Right lobe of liver (tissue), 6 donors: ENCODE measurements around the gene CARD8. TPM values are rescaled to one million over a fixed set of nuclear protein-coding genes. Genes with fewer than 3 reads are reported as not detected.

Experiments
- ATAC-seq, 4 donors: fragments of 200-7000 bp; cut with Tn5 transposase; one replicate each; pipeline ENCODE4 v1.9.1; 2020; ENCODE audit warnings: mild to moderate bottlenecking in 4 of 4, moderate library complexity in 4 of 4
- DNase-seq, 3 donors: peaks; one replicate each; pipeline ENCODE4 v3.0.0-alpha.2; 2020
- H3K27ac ChIP-seq, 3 donors: fragments of 200-600 bp; one replicate each; pipeline ENCODE4 v1.8.0; 2022
- H3K27me3 ChIP-seq, 2 donors: fragments of 200-600 bp; one replicate each; pipeline ENCODE4 v1.8.0; 2022
- H3K36me3 ChIP-seq, 4 donors: fragments of 200-600 bp; sonication (generic) in 1 of 4; one replicate each; pipeline versions ENCODE4 v1.5.1 to v1.8.0; 2017 to 2022; ENCODE audit warnings: control low read depth in 1 of 4
- H3K4me1 ChIP-seq, 4 donors: fragments of 200-600 bp; sonication (generic) in 1 of 4; one replicate each; pipeline versions ENCODE4 v1.5.1 to v1.8.0; 2017 to 2022; ENCODE audit warnings: control low read depth in 1 of 4
- H3K4me3 ChIP-seq, 3 donors: fragments of 200-600 bp; one replicate each; pipeline ENCODE4 v1.8.0; 2022
- H3K9me3 ChIP-seq, 4 donors: fragments of 200-600 bp; sonication (generic) in 1 of 4; one replicate each; pipeline versions ENCODE4 v1.5.1 to v1.8.0; 2017 to 2022; ENCODE audit warnings: control low read depth in 1 of 4
- CTCF ChIP-seq, 4 donors: fragments of 200-600 bp in 3 of 4; fragments of 450-650 bp in 1 of 4; IDR thresholded peaks; one replicate each; pipeline versions ENCODE4 v1.5.1 to v1.8.0; 2016 to 2022; ENCODE audit warnings: antibody characterized with exemption in 4 of 4, mild to moderate bottlenecking in 2 of 4
- POLR2A ChIP-seq: fragments of 450-650 bp; IDR thresholded peaks from one replicate; pipeline ENCODE4 v1.6.1; 2017; ENCODE audit warnings: antibody characterized with exemption, mild to moderate bottlenecking
- WGBS: methylation state at CpG from one replicate; pipeline ENCODE4 v1.1.6; 2018; ENCODE audit warnings: low coverage, low lambda C conversion rate; ENCODE audit not compliant: insufficient coverage; ENCODE audit errors: missing lambda C conversion rate; 5-methylcytosine and 5-hydroxymethylcytosine counted together
- intact Hi-C, 2 donors: fragments of 100-400 bp; cut with DNase I; formaldehyde crosslinking; loops; one replicate each; pipeline versions ENCODE4 v1.11.2 to v1.14.1; 2022
- total RNA-seq, 6 experiments: library from RNA; depleted of rRNA in 2 of 6; stranded (reverse); fragments of >200 nt in 2 of 6; fragmentation: NEBNext Ultra II Directional in 3 of 6; extraction: Animal tissue kit (Norgen Biotek cat#: 25700) in 3 of 6; gene quantifications; one replicate each; pipeline versions ENCODE4 v1.1.0 to v1.2.4, GENCODE V29; 2016 to 2023
- donor health status: DM: no; HTN: yes; CAD: no.
- donor health status: DM: no; HTN: no; CAD: no.
- donor health status: DM: no; HTN: no; CAD: no.
- donor health status: DM: no; HTN: yes; CAD: no.
- donor health status: DM: no; HTN: yes; CAD: no.

Gene CARD8
- total RNA-seq, 6 experiments from 2014 or later = 15.4 to 24.5 (median 19.8) TPM

DNA sequence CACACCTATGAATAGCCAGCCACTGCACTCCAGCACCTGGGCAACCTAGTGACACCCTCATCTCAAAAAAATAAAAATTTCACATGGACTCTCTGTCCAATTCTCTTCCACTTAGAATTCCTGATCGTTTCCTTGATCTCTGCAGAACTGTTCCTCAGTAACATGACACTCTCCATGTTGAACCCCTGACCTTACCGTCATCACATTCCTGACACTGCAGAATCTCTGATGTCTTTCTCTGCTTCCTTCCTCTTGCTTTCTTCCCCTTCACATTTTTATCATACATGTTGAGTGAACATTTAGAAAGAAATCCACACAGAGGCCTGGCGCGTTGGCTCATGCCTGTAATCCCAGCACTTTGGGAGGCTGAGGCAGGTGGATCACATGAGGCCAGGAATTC is 29.2 kb upstream of the CARD8 start:
- Histone ChIP-seq H3K27ac (no peak overlapping the region), H3K9me3 (peaks cover 0 to 7% (median 0%) of the 10 kb centered on the region in 4 donors), H3K27me3 (no peaks in the 10 kb centered on the region), H3K4me1 (no peaks in the 10 kb centered on the region), H3K4me3 (no peak overlapping the region), H3K36me3 (no peaks in the 10 kb centered on the region)
- DNase-seq (no peak), ATAC-seq (no peak)
- intact Hi-C loops = no loop called here
- 62% methylated on average over 4 of the region's 4 CpGs for WGBS
- TF ChIP-seq CTCF (IDR thresholded peaks at IDR 0.05) = no peak
- no peak for TF ChIP-seq POLR2A

DNA sequence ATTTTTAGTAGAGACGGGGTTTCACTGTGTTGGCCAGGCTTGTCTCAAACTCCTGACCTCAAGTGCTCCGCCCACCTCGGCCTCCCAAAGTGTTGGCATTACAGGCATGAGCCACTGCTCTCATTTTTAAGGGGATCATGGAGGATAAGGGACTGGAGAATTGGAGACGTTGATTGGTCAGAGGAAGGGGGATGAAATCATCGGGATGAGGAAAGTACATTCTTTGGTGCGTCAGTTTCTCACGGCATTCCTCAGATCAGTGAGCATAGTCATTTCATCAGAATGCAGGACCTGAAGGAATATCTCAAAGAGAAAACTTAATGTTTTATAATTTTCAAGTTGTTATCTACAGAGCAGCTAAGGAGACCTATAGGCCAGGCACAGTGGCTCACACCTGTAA is 28.2 kb upstream of the CARD8 start:
- H3K4me3 ChIP-seq = no peak overlapping the region
- ATAC-seq = no peak
- no peak for DNase-seq
- no peaks in the 10 kb centered on the region for H3K4me1 ChIP-seq
- no peak for TF ChIP-seq CTCF (IDR thresholded peaks at IDR 0.05)
- no peak for TF ChIP-seq POLR2A
- peaks cover 0 to 7% (median 0%) of the 10 kb centered on the region in 4 donors for H3K9me3 ChIP-seq
- 73% methylated on average over 7 of the region's 7 CpGs for WGBS
- intact Hi-C loops = no loop called here
- H3K36me3 ChIP-seq = no peaks in the 10 kb centered on the region
- no peak overlapping the region for H3K27ac ChIP-seq
- H3K27me3 ChIP-seq = no peaks in the 10 kb centered on the region

DNA sequence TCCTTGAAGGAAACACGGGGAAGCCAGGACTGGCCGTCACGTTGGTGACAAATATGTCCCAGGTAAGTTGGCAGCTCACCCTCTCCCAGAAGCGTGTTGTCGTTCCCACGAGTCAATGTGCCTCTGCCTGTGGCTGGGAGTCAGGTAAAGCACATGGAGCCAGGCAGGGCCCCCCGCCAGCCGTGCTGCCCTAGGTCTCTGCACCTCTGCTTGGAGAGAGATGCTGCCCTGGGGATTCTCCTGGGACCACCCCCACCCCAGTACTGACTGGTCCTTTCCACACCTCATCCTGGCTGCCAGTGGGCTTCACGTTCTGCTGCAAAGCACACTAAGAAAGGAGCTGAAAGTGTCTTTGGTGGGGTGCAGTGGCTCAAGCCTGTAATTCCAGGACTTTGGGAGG is 24.0 kb upstream of the CARD8 start:
- Histone ChIP-seq H3K36me3 (no peaks in the 10 kb centered on the region), H3K27me3 (no peaks in the 10 kb centered on the region), H3K4me1 (no peaks in the 10 kb centered on the region), H3K27ac (no peak overlapping the region), H3K4me3 (no peak overlapping the region), H3K9me3 (no peaks in the 10 kb centered on the region)
- ATAC-seq (no peak), DNase-seq (peak in 1 of 3 donors; percentile 42)
- WGBS = no CpG with 5 or more reads among the region's 9 CpGs
- no peak for TF ChIP-seq CTCF (IDR thresholded peaks at IDR 0.05)
- TF ChIP-seq POLR2A = no peak
- intact Hi-C loops = no loop called here

DNA sequence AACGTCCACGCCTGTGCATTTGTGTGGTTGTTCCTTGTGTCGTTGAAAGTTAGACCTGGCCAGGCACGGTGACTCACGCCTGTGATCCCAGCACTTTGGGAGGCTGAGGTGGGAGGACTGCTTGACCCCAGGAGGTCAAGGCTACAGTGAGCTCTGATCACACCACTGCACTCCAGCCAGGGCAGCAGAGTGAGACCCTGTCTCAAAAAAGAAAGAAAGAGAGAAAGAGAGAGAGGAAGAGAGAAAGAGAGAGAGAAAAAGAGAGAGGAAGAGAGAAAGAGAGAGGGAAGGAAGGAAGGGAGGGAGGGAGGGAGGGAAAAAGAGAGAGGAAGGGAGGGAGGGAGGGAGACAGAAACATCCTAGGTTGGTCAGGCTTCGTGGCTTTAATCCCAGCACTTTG is 19.2 kb upstream of the CARD8 start:
- Histone ChIP-seq H3K4me1 (peaks cover 0 to 6% (median 0%) of the 10 kb centered on the region in 4 donors), H3K27me3 (no peaks in the 10 kb centered on the region), H3K4me3 (no peak overlapping the region), H3K9me3 (no peaks in the 10 kb centered on the region), H3K36me3 (no peaks in the 10 kb centered on the region), H3K27ac (no peak overlapping the region)
- no peak for ATAC-seq
- no peak for DNase-seq
- TF ChIP-seq CTCF (IDR thresholded peaks at IDR 0.05) = no peak
- no peak for TF ChIP-seq POLR2A
- intact Hi-C loops = no loop called here
- WGBS = 66% methylated on average over 5 of the region's 6 CpGs

GRCh38 chr19:48274173-48274572 is 18.5 kb upstream of the CARD8 start:
- WGBS = 53% methylated on average over 3 of the region's 3 CpGs
- Histone ChIP-seq H3K4me1 (peaks cover 0 to 6% (median 0%) of the 10 kb centered on the region in 4 donors), H3K27me3 (no peaks in the 10 kb centered on the region), H3K27ac (no peak overlapping the region), H3K36me3 (no peaks in the 10 kb centered on the region), H3K9me3 (no peaks in the 10 kb centered on the region), H3K4me3 (no peak overlapping the region)
- intact Hi-C loops = no loop called here
- TF ChIP-seq CTCF (IDR thresholded peaks at IDR 0.05) (no peak), POLR2A (no peak)
- no peak for ATAC-seq
- no peak for DNase-seq
